Peyer's patch (tissue), 4 donors: ENCODE measurements around the gene FAM32A.

ENCODE experiments used
- POLR2A ChIP-seq, 2 donors: fragments of 450-650 bp; IDR thresholded peaks; one replicate each; pipeline ENCODE4 v1.5.1; 2017; ENCODE audit warnings: antibody characterized with exemption in 2 of 2, mild to moderate bottlenecking in 2 of 2, moderate library complexity in 2 of 2
- TF ChIP-seq, protein P1 (sequence below), 6 experiments: fragments of 450-650 bp in 4 of 6; fragments of 200-600 bp in 2 of 6; sonication (generic) in 1 of 6; IDR thresholded peaks; one replicate each; pipeline ENCODE4 v1.5.1; 2017 to 2019; ENCODE audit warnings: antibody characterized with exemption in 6 of 6, mild to moderate bottlenecking in 3 of 6, moderate library complexity in 1 of 6

DNA sequence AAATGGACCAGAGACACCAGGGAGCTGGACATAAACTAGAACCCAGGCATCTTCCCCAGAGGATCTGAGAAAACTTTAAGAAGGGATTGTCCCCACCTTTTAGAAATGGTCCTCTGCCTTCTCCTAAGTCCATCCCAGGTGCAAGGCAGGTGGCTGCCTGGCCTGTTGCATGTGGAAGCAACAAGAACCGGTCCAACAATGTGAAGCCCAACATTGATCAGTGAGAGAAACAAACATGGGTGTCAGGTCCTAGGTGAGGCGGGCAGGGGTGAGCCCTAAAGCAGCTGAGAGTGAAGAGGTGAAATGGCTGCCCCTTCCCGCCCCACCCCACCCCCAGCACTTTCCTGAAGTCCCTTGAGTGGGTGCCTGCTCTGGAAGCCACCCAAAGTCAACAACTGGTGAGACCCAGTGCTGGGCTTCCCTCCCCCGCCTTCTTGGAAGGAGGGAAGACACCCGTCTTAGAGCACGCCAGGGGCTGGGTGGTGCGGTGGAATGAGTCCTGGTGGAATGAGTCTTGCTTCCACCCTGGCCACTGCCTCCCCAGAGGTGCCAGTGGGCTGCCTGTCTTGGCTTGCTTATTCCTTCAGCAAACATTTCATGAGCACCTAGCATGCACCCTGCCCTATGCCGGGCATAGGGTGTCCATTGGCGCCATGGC lies 14.2 kb downstream of the FAM32A start:
- TF ChIP-seq, protein P1, sequence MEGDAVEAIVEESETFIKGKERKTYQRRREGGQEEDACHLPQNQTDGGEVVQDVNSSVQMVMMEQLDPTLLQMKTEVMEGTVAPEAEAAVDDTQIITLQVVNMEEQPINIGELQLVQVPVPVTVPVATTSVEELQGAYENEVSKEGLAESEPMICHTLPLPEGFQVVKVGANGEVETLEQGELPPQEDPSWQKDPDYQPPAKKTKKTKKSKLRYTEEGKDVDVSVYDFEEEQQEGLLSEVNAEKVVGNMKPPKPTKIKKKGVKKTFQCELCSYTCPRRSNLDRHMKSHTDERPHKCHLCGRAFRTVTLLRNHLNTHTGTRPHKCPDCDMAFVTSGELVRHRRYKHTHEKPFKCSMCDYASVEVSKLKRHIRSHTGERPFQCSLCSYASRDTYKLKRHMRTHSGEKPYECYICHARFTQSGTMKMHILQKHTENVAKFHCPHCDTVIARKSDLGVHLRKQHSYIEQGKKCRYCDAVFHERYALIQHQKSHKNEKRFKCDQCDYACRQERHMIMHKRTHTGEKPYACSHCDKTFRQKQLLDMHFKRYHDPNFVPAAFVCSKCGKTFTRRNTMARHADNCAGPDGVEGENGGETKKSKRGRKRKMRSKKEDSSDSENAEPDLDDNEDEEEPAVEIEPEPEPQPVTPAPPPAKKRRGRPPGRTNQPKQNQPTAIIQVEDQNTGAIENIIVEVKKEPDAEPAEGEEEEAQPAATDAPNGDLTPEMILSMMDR (IDR thresholded peaks at IDR 0.05) = no peak
- no peak for TF ChIP-seq POLR2A (IDR thresholded peaks at IDR 0.05)
